ENCODE results near the gene SUCNR1.

DNA sequence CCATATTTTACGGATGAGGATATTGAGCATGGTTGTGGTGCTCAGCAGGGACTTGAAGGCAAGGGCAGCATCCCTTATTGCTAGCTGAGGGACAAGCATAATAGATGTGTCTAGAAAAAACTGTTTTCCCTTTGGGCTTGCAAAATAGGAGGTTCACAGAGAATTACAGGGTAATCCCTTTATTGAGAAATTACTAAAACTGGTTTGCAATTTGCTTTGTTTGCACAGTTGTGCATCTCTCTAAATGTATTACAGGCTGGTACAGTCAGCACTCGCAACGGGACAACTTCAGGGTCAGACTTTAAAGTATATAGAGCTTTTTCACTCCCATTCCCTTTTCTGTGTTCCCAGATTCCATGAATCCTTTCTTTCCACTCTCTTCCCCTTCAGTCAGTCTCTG lies 51.3 kb downstream of the SUCNR1 start:
- TF ChIP-seq, protein P1, sequence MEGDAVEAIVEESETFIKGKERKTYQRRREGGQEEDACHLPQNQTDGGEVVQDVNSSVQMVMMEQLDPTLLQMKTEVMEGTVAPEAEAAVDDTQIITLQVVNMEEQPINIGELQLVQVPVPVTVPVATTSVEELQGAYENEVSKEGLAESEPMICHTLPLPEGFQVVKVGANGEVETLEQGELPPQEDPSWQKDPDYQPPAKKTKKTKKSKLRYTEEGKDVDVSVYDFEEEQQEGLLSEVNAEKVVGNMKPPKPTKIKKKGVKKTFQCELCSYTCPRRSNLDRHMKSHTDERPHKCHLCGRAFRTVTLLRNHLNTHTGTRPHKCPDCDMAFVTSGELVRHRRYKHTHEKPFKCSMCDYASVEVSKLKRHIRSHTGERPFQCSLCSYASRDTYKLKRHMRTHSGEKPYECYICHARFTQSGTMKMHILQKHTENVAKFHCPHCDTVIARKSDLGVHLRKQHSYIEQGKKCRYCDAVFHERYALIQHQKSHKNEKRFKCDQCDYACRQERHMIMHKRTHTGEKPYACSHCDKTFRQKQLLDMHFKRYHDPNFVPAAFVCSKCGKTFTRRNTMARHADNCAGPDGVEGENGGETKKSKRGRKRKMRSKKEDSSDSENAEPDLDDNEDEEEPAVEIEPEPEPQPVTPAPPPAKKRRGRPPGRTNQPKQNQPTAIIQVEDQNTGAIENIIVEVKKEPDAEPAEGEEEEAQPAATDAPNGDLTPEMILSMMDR (IDR thresholded peaks at IDR 0.05; ENCODE audit: borderline replicate concordance, extremely low read depth, low read length, poor library complexity, severe bottlenecking), result no peak
- TF ChIP-seq EZH2 (IDR thresholded peaks at IDR 0.05; ENCODE audit: borderline replicate concordance, low read depth, low read length, severe bottlenecking), result no peak
